Stimulated activated memory B cell treated with anti-CD40 and anti-IgM and Interleukin-4, amounts not matched to agents 10 μg/mL and 1 μg/mL and 100 μg/mL, for 72 hours (primary cell): Measurements from ENCODE around the gene CNDP1.

Source experiments
- ATAC-seq: fragments of 150-1000 bp; cut with Tn5 transposase; 2 replicates; pipeline ENCODE4 v1.10.0; 2021
- H3K27ac Mint-ChIP-seq: one replicate; pipeline ENCODE4 v1.8.0; 2022; ENCODE audit warnings: mild to moderate bottlenecking, mixed read lengths
- H3K27me3 Mint-ChIP-seq: one replicate; pipeline ENCODE4 v1.8.0; 2022; ENCODE audit warnings: mixed read lengths
- H3K36me3 Mint-ChIP-seq: one replicate; pipeline ENCODE4 v1.8.0; 2022; ENCODE audit warnings: mixed read lengths
- H3K4me1 Mint-ChIP-seq: one replicate; pipeline ENCODE4 v1.8.0; 2022; ENCODE audit warnings: mixed read lengths
- H3K4me3 Mint-ChIP-seq: one replicate; pipeline ENCODE4 v1.8.0; 2022; ENCODE audit warnings: mild to moderate bottlenecking, moderate library complexity, mixed read lengths
- H3K9me3 Mint-ChIP-seq: one replicate; pipeline ENCODE4 v1.8.0; 2022; ENCODE audit warnings: mixed read lengths

The CNDP1 gene

GRCh38 chr18:74625157-74625556 is 90.9 kb downstream of the CNDP1 start:
- no peaks in the 10 kb centered on the region for H3K9me3 Mint-ChIP-seq
- H3K4me3 Mint-ChIP-seq = no peak overlapping the region
- ATAC-seq = no peak
- H3K4me1 Mint-ChIP-seq = peaks cover 6% of the 10 kb centered on the region
- H3K36me3 Mint-ChIP-seq = no peaks in the 10 kb centered on the region
- no peaks in the 10 kb centered on the region for H3K27me3 Mint-ChIP-seq
- H3K27ac Mint-ChIP-seq = no peak overlapping the region

- H3K4me1 Mint-ChIP-seq = peaks cover 6% of the 10 kb centered on the region
- no peak overlapping the region for H3K27ac Mint-ChIP-seq
- H3K4me3 Mint-ChIP-seq = no peak overlapping the region
- H3K9me3 Mint-ChIP-seq = no peaks in the 10 kb centered on the region
- H3K36me3 Mint-ChIP-seq = peaks cover 8% of the 10 kb centered on the region
- ATAC-seq = no peak
- no peaks in the 10 kb centered on the region for H3K27me3 Mint-ChIP-seq
Measured at GRCh38 chr18:74626049-74626874, 92.0 kb downstream of the CNDP1 start.

- Mint-ChIP-seq H3K4me1 (peaks cover 6% of the 10 kb centered on the region), H3K36me3 (peaks cover 49% of the 10 kb centered on the region), H3K27ac (no peak overlapping the region), H3K9me3 (no peaks in the 10 kb centered on the region), H3K27me3 (no peaks in the 10 kb centered on the region), H3K4me3 (no peak overlapping the region)
- no peak for ATAC-seq
Measured at GRCh38 chr18:74630804-74631203, 96.5 kb downstream of the CNDP1 start.

GRCh38 chr18:74631212-74631611 is 96.9 kb downstream of the CNDP1 start:
- H3K4me3 Mint-ChIP-seq = no peak overlapping the region
- no peak for ATAC-seq
- H3K36me3 Mint-ChIP-seq = peaks cover 49% of the 10 kb centered on the region
- no peaks in the 10 kb centered on the region for H3K27me3 Mint-ChIP-seq
- H3K4me1 Mint-ChIP-seq = peaks cover 6% of the 10 kb centered on the region
- no peaks in the 10 kb centered on the region for H3K9me3 Mint-ChIP-seq
- no peak overlapping the region for H3K27ac Mint-ChIP-seq

GRCh38 chr18:74631623-74632350 is 97.5 kb downstream of the CNDP1 start:
- Mint-ChIP-seq H3K4me3 (no peak overlapping the region), H3K27ac (no peak overlapping the region), H3K4me1 (peaks cover 6% of the 10 kb centered on the region), H3K9me3 (no peaks in the 10 kb centered on the region), H3K36me3 (peaks cover 49% of the 10 kb centered on the region), H3K27me3 (no peaks in the 10 kb centered on the region)
- no peak for ATAC-seq

- ATAC-seq = no peak
- Mint-ChIP-seq H3K36me3 (peaks cover 49% of the 10 kb centered on the region), H3K27ac (no peak overlapping the region), H3K27me3 (no peaks in the 10 kb centered on the region), H3K9me3 (no peaks in the 10 kb centered on the region), H3K4me1 (peaks cover 6% of the 10 kb centered on the region), H3K4me3 (no peak overlapping the region)
Measured at GRCh38 chr18:74632351-74632679, 98.0 kb downstream of the CNDP1 start.

- ATAC-seq = no peak
- no peak overlapping the region for H3K27ac Mint-ChIP-seq
- H3K27me3 Mint-ChIP-seq = no peaks in the 10 kb centered on the region
- H3K4me3 Mint-ChIP-seq = no peak overlapping the region
- no peaks in the 10 kb centered on the region for H3K9me3 Mint-ChIP-seq
- H3K4me1 Mint-ChIP-seq = peaks cover 2% of the 10 kb centered on the region
- H3K36me3 Mint-ChIP-seq = peaks cover 49% of the 10 kb centered on the region
Measured at GRCh38 chr18:74632856-74633255, 98.6 kb downstream of the CNDP1 start.

- Mint-ChIP-seq H3K36me3 (peaks cover 49% of the 10 kb centered on the region), H3K4me3 (no peak overlapping the region), H3K9me3 (no peaks in the 10 kb centered on the region), H3K4me1 (no peaks in the 10 kb centered on the region), H3K27me3 (no peaks in the 10 kb centered on the region), H3K27ac (no peak overlapping the region)
- ATAC-seq = no peak
Measured at GRCh38 chr18:74633652-74634352, 99.5 kb downstream of the CNDP1 start.

GRCh38 chr18:74635224-74635975 is 101.1 kb downstream of the CNDP1 start:
- Mint-ChIP-seq H3K27ac (no peak overlapping the region), H3K4me1 (no peaks in the 10 kb centered on the region), H3K27me3 (no peaks in the 10 kb centered on the region), H3K9me3 (no peaks in the 10 kb centered on the region), H3K4me3 (no peak overlapping the region), H3K36me3 (peaks cover 49% of the 10 kb centered on the region)
- no peak for ATAC-seq
